GM12878 (cell line): ENCODE results near the gene CLEC4G. TPM values are rescaled to one million over a fixed set of nuclear protein-coding genes. Genes with fewer than 3 reads are reported as not detected.

Experiments
- BACH1 ChIP-seq: fragments of 450-650 bp; IDR thresholded peaks from 2 replicates; pipeline ENCODE4 v1.6.1; 2017; ENCODE audit warnings: mild to moderate bottlenecking, borderline replicate concordance
- CHD1 ChIP-seq: IDR thresholded peaks from 2 replicates; pipeline ENCODE4 v1.6.1; 2012; ENCODE audit warnings: low read depth, low read length, improper control_type of control experiment
- DPF2 ChIP-seq: fragments of 450-650 bp; IDR thresholded peaks from 2 replicates; pipeline ENCODE4 v1.6.1; 2017; ENCODE audit warnings: mild to moderate bottlenecking
- FOS ChIP-seq: IDR thresholded peaks from 3 replicates; pipeline ENCODE4 v1.6.1; 2011; ENCODE audit warnings: borderline replicate concordance; ENCODE audit not compliant: insufficient read length; ENCODE audit errors: extremely low read depth
- HCFC1 ChIP-seq: fragments of 150-350 bp; IDR thresholded peaks from 2 replicates; pipeline ENCODE4 v1.6.1; 2014; ENCODE audit warnings: low read length
- HDGF ChIP-seq: fragments of 450-650 bp; IDR thresholded peaks from 2 replicates; pipeline ENCODE4 v1.6.1; 2016; ENCODE audit warnings: antibody characterized with exemption
- IKZF1 ChIP-seq: fragments of 450-650 bp; conservative IDR thresholded peaks from 2 replicates; pipeline ENCODE4 v1.6.1; 2017; ENCODE audit warnings: antibody characterized with exemption, mild to moderate bottlenecking
- JUNB ChIP-seq: IDR thresholded peaks from 2 replicates; pipeline ENCODE4 v1.6.1; 2016; ENCODE audit warnings: antibody characterized with exemption, mild to moderate bottlenecking
- JUND ChIP-seq: IDR thresholded peaks from 2 replicates; pipeline ENCODE4 v1.6.1; 2012; ENCODE audit warnings: low read depth, mild to moderate bottlenecking, low read length, improper control_type of control experiment, moderate library complexity
- MTA3 ChIP-seq: IDR thresholded peaks from 2 replicates; pipeline ENCODE4 v1.6.1; 2012; ENCODE audit warnings: low read length, inconsistent platforms, borderline replicate concordance
- NRF1 ChIP-seq: conservative IDR thresholded peaks from 2 replicates; pipeline ENCODE4 v1.6.1; 2011; ENCODE audit warnings: mild to moderate bottlenecking, low read depth, low read length, improper control_type of control experiment
- POLR2AphosphoS5 ChIP-seq: IDR thresholded peaks from 2 replicates; pipeline ENCODE4 v1.6.1; 2011; ENCODE audit warnings: mild to moderate bottlenecking, low read length, inconsistent platforms
- RB1 ChIP-seq: fragments of 450-650 bp; formaldehyde crosslinking; IDR thresholded peaks from 2 replicates; pipeline ENCODE4 v1.6.1; 2017; ENCODE audit warnings: mild to moderate bottlenecking, borderline replicate concordance
- SMAD5 ChIP-seq: IDR thresholded peaks from 2 replicates; pipeline ENCODE4 v1.6.1; 2016; ENCODE audit warnings: antibody characterized with exemption, low read depth
- TCF7 ChIP-seq: IDR thresholded peaks from 2 replicates; pipeline ENCODE4 v1.6.1; 2014; ENCODE audit warnings: antibody characterized with exemption, borderline replicate concordance
- ZNF384 ChIP-seq: IDR thresholded peaks from 2 replicates; pipeline ENCODE4 v1.6.1; 2012; ENCODE audit warnings: low read depth, mild to moderate bottlenecking, low read length, improper control_type of control experiment, borderline replicate concordance
- polyA plus RNA-seq, 11 experiments: library from polyadenylated mRNA; depleted of rRNA in 4 of 11; unstranded in 6 of 11; stranded (reverse) in 5 of 11; fragments of >200 nt; fragmentation: Nextera tagmentation in 4 of 11; fragmentation: Illumina TruSeq in 1 of 11; extraction: Ambion mirVana in 4 of 11; extraction: Trizol in 1 of 11; gene quantifications; 1 replicate in 1 of 11; 2 replicates in 10 of 11; pipeline versions ENCODE4 v1.2.1 to v1.2.3, GENCODE V29; 2011 to 2016; ENCODE audit warnings: inconsistent platforms in 2 of 11, missing spikeins in 2 of 11, low read depth in 1 of 11
- total RNA-seq, 4 experiments: library from RNA; depleted of rRNA in 3 of 4; stranded (reverse); fragments of >200 nt in 3 of 4; fragmentation: Illumina TruSeq in 1 of 4; extraction: Trizol in 1 of 4; gene quantifications; 2 replicates each; pipeline versions ENCODE4 v1.2.1 to v1.2.3, GENCODE V29; 2013 to 2021
- TF ChIP-seq, protein P1 (sequence below): IDR thresholded peaks from 2 replicates; pipeline ENCODE4 v1.6.1; 2012; ENCODE audit warnings: low read depth, low read length, improper control_type of control experiment
- TF ChIP-seq, protein P2 (sequence below): fragments of 450-650 bp; IDR thresholded peaks from 2 replicates; pipeline ENCODE4 v1.6.1; 2018; ENCODE audit warnings: borderline replicate concordance, mild to moderate bottlenecking; ENCODE audit not compliant: partially characterized antibody
- TF ChIP-seq, protein P3 (sequence below): fragments of 450-650 bp; formaldehyde crosslinking; IDR thresholded peaks from 2 replicates; pipeline ENCODE4 v1.5.0; 2022; ENCODE audit warnings: mild to moderate bottlenecking, missing genetic modification characterization
- TF ChIP-seq, protein P4 (sequence below): IDR thresholded peaks from 2 replicates; pipeline ENCODE4 v1.6.1; 2012; ENCODE audit warnings: low read depth, low read length, improper control_type of control experiment

The CLEC4G gene
- total and polyA plus RNA-seq, 10 of the 15 experiments (the other 5 are each of a cell fraction or from before 2014, with no cell fraction given) = 0.04 TPM; not detected in 9

DNA sequence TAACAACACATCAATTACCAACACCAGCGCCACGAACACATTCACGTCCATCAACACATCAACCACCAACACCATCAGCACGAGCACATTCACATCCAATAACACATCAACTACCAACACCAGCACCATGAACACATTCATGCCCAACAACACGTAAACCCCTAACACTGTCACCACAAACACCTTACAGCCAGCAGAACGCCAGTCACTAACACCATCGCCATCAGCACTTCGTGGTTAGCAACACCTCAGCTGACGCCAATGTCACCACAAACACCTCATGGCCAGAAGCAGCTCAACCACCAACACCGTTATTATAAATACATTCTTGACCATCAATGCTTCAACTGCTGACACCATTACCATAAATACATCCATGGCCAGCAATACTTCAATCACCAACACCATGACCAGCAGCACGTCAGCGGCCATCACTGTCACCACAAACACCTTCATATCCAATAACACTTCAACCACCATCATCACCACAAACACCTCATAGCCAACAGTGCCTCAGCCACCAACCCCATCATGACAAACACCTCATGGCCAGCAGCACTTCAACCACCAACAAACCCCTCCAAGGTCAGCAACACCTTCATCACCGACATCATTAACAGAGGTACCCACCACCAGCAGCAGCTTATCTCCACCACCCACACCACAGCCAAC is 39.4 kb downstream of the CLEC4G start (continued):
- TF ChIP-seq, protein P1, sequence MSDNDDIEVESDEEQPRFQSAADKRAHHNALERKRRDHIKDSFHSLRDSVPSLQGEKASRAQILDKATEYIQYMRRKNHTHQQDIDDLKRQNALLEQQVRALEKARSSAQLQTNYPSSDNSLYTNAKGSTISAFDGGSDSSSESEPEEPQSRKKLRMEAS = no peak
- no peak for TF ChIP-seq SMAD5
- peak; percentile 84 for TF ChIP-seq IKZF1
- TF ChIP-seq JUNB = no peak
- TF ChIP-seq ZNF384 = no peak
- TF ChIP-seq, protein P2, sequence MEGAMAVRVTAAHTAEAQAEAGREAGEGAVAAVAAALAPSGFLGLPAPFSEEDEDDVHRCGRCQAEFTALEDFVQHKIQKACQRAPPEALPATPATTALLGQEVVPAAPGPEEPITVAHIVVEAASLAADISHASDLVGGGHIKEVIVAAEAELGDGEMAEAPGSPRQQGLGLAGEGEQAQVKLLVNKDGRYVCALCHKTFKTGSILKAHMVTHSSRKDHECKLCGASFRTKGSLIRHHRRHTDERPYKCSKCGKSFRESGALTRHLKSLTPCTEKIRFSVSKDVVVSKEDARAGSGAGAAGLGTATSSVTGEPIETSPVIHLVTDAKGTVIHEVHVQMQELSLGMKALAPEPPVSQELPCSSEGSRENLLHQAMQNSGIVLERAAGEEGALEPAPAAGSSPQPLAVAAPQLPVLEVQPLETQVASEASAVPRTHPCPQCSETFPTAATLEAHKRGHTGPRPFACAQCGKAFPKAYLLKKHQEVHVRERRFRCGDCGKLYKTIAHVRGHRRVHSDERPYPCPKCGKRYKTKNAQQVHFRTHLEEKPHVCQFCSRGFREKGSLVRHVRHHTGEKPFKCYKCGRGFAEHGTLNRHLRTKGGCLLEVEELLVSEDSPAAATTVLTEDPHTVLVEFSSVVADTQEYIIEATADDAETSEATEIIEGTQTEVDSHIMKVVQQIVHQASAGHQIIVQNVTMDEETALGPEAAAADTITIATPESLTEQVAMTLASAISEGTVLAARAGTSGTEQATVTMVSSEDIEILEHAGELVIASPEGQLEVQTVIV = peak; percentile 59
- TF ChIP-seq TCF7 = no peak
- TF ChIP-seq HDGF = peak; percentile 80
- no peak for TF ChIP-seq MTA3
- TF ChIP-seq, protein P3, sequence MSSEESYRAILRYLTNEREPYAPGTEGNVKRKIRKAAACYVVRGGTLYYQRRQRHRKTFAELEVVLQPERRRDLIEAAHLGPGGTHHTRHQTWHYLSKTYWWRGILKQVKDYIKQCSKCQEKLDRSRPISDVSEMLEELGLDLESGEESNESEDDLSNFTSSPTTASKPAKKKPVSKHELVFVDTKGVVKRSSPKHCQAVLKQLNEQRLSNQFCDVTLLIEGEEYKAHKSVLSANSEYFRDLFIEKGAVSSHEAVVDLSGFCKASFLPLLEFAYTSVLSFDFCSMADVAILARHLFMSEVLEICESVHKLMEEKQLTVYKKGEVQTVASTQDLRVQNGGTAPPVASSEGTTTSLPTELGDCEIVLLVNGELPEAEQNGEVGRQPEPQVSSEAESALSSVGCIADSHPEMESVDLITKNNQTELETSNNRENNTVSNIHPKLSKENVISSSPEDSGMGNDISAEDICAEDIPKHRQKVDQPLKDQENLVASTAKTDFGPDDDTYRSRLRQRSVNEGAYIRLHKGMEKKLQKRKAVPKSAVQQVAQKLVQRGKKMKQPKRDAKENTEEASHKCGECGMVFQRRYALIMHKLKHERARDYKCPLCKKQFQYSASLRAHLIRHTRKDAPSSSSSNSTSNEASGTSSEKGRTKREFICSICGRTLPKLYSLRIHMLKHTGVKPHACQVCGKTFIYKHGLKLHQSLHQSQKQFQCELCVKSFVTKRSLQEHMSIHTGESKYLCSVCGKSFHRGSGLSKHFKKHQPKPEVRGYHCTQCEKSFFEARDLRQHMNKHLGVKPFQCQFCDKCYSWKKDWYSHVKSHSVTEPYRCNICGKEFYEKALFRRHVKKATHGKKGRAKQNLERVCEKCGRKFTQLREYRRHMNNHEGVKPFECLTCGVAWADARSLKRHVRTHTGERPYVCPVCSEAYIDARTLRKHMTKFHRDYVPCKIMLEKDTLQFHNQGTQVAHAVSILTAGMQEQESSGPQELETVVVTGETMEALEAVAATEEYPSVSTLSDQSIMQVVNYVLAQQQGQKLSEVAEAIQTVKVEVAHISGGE (CRISPR knock-in tag) = no peak
- TF ChIP-seq BACH1 = peak; percentile 42; the same call in 1 of the 2 replicates
- TF ChIP-seq JUND = no peak
- no peak for TF ChIP-seq CHD1
- no peak for TF ChIP-seq FOS
- no peak for TF ChIP-seq NRF1
- peak; percentile 87 for TF ChIP-seq DPF2
- no peak for TF ChIP-seq RB1
- TF ChIP-seq HCFC1 = no peak
- TF ChIP-seq, protein P4, sequence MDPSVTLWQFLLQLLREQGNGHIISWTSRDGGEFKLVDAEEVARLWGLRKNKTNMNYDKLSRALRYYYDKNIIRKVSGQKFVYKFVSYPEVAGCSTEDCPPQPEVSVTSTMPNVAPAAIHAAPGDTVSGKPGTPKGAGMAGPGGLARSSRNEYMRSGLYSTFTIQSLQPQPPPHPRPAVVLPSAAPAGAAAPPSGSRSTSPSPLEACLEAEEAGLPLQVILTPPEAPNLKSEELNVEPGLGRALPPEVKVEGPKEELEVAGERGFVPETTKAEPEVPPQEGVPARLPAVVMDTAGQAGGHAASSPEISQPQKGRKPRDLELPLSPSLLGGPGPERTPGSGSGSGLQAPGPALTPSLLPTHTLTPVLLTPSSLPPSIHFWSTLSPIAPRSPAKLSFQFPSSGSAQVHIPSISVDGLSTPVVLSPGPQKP = no peak
- TF ChIP-seq POLR2AphosphoS5 = peak; percentile 75; the same call in 1 of the 2 replicates
